ENCODE measurements around the gene NECTIN4.
"Not testable (repeated sequence)": the region's sequence is repeated elsewhere in the genome, so short reads cannot be mapped to it uniquely, and the experiment has no call there.

NECTIN4 gene

DNA sequence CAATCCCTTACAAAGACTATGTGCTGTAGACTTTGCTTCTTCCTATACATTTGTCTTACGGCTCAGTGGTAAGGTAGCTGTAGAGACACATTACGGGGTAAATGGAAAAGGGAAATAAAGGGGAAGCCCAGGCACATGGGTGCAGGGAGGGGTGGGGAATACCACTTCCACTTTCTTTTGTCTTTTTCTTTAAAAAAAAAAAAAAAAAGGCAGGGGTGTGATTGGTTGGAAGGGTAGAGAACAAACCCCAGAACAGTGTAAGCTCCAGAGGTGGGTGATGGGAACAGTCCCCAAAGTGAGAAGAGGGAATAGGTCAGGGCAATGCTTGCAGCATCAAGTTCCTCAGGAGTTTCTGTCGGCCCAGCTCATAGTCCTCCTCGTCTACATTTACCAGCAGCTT lies 32.5 kb upstream of the NECTIN4 start:
- peaks cover 55% of the 10 kb centered on the region for H3K36me3 ChIP-seq
- no peaks in the 10 kb centered on the region for H3K9me3 ChIP-seq
- no peak for TF ChIP-seq CTCF (IDR thresholded peaks at IDR 0.05; ENCODE audit: low read depth, low read length)
- no peak overlapping the region for H3K4me3 ChIP-seq (ENCODE audit: low read depth, low read length)
- no peaks in the 10 kb centered on the region for H3K27me3 ChIP-seq
- no peak for DNase-seq
- H3K4me1 ChIP-seq, result peaks cover 8% of the 10 kb centered on the region

DNA sequence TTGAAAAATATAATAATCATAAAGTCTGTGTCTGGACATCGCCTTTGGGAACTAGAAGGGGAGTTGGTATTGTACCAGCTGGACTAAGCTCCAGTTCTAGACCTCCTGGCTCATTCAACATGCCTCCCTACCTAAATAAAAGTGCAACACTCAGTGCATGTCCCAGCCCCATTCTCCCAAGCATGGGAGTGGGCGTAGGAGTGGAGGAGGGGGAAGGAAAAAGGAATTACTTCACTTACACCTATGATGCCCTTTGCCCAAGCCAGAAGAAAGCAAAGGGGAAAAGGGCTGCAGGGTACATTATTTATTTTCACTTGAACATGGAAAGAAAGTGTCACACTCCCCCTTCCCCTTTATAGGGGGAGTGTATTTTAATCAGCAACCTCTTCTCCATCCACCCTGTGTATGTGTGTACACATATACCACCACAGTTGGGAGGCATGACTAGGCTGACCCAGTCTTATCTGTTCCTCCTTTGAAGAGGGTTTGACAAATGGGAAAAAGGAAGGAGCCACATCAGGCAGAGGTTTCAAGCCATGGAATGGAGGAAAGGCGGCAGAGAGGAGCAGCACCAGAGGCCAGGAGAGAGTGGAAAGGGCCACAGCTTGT lies 31.8 kb upstream of the NECTIN4 start:
- Histone ChIP-seq H3K4me3 (ENCODE audit: low read depth, low read length) (no peak overlapping the region), H3K9me3 (no peaks in the 10 kb centered on the region), H3K36me3 (peaks cover 49% of the 10 kb centered on the region)

DNA sequence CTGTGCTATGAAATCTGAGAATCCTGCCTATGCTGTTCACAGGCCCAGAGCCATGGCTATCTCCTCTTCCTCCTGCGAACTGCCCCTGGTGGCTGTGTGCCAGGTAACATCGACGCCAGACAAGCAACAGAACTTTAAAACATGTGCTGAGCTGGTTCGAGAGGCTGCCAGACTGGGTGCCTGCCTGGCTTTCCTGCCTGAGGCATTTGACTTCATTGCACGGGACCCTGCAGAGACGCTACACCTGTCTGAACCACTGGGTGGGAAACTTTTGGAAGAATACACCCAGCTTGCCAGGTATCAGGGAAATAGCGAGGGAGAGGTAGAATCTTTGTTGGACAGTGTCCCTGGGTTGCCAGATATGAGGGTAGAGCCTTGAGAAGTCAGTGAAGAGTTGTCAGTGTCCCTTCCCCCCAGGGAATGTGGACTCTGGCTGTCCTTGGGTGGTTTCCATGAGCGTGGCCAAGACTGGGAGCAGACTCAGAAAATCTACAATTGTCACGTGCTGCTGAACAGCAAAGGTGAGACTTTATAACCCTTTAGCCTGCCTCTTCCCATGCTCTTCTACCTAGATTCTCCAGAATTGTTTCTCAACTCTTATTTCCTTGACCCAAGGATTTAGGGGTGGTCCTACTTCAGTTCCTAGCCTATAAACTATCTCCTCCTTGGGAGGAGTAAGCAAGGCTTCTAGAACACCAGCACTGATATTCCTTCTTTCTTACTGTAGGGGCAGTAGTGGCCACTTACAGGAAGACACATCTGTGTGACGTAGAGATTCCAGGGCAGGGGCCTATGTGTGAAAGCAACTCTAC lies 29.9 kb upstream of the NECTIN4 start:
- peak; percentile 47 for TF ChIP-seq CTCF (IDR thresholded peaks at IDR 0.05; ENCODE audit: low read depth, low read length)
- peak overlapping the region; percentile 91 for H3K4me3 ChIP-seq (ENCODE audit: low read depth, low read length)
- H3K9me3 ChIP-seq, result no peaks in the 10 kb centered on the region
- H3K27me3 ChIP-seq, result no peaks in the 10 kb centered on the region
- DNase-seq, result peak; percentile 78
- H3K36me3 ChIP-seq, result peaks cover 34% of the 10 kb centered on the region
- H3K4me1 ChIP-seq, result peaks cover 8% of the 10 kb centered on the region

More for the DNA sequence above, 31.8 kb upstream of the NECTIN4 start:
- TF ChIP-seq CTCF (IDR thresholded peaks at IDR 0.05; ENCODE audit: low read depth, low read length), result no peak
- Histone ChIP-seq H3K27me3 (no peaks in the 10 kb centered on the region), H3K4me1 (peaks cover 8% of the 10 kb centered on the region)
- DNase-seq, result no peak

- Histone ChIP-seq H3K4me1 (peaks cover 8% of the 10 kb centered on the region), H3K9me3 (no peaks in the 10 kb centered on the region), H3K4me3 (ENCODE audit: low read depth, low read length) (peak within 1 kb of the TSS; percentile 91), H3K36me3 (peaks cover 24% of the 10 kb centered on the region), H3K27me3 (no peaks in the 10 kb centered on the region)
- no peak for TF ChIP-seq CTCF (IDR thresholded peaks at IDR 0.05; ENCODE audit: low read depth, low read length)
- DNase-seq, result peak; percentile 89
Measured at GRCh38 chr1:161117759-161118581, 28.6 kb upstream of the NECTIN4 start, which contains the start of the genes NIT1 and PFDN2. Gene NIT1, plus strand, starts transcription at chr1:161118105. Its CDS starts 72 bp downstream, at chr1:161118177. Gene PFDN2, minus strand, starts transcription at chr1:161118037. Its CDS starts 11 bp downstream, at chr1:161118026.

GRCh38 chr1:161115961-161116360 lies 26.6 kb upstream of the NECTIN4 start:
- H3K9me3 ChIP-seq; DNase-seq; H3K36me3 ChIP-seq; H3K4me1 ChIP-seq; H3K27me3 ChIP-seq; H3K4me3 ChIP-seq (ENCODE audit: low read depth, low read length): not testable (repeated sequence)

DNA sequence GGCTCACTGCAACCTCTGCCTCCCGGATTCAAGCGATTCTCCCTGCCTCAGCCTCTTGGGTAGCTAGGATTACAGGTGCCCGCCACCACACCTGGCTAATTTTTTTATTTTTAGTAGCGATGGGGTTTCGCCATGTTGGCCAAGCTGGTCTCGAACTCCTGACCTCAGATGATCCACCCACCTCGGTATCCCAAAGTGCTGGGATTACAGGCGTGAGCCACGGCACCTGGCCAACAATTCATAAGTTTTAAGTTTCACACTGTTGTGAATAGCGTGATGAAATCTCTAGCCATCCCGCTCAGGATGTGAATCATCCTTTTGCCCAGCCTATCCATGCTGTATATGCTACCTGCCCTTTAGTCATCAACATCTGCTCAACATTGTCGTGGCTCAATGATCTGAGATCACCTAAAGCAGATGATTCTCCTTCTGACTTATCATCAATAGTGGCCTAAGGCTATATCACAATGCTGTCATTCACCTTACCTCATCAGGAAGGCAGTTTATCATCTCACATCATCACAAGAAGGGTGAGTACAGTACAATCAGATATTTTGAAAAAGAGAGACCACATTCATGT lies 25.9 kb upstream of the NECTIN4 start:
- Histone ChIP-seq H3K36me3 (peaks cover 2% of the 10 kb centered on the region), H3K9me3 (no peaks in the 10 kb centered on the region), H3K27me3 (no peaks in the 10 kb centered on the region), H3K4me1 (peaks cover 8% of the 10 kb centered on the region), H3K4me3 (ENCODE audit: low read depth, low read length) (no peak overlapping the region)
- DNase-seq, result no peak
- TF ChIP-seq CTCF (IDR thresholded peaks at IDR 0.05; ENCODE audit: low read depth, low read length), result no peak

All from BE2C (cell line).